ENCODE measurements around the gene NCS1.

NCS1 gene

DNA sequence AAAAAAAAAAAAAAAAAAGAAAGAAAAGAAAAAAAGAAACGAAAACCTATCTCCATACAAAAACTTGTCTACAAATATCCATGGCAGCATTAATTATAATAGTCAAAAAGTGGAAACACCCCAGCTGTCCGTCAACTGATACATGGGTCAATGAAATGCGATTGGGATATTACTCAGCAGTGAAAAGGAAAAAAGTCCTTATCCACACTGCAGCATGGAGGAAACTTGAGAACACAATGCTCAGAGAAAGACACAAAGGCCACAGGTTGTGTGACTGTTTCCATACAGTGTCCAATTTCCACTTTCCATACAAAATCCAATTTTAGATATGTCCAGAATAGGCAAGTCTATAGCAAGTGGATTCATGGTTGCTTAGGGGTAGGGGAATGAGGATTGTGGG, 24.3 kb upstream of the NCS1 start:
- DNase-seq (ENCODE audit: low spot score), result no peak

DNA sequence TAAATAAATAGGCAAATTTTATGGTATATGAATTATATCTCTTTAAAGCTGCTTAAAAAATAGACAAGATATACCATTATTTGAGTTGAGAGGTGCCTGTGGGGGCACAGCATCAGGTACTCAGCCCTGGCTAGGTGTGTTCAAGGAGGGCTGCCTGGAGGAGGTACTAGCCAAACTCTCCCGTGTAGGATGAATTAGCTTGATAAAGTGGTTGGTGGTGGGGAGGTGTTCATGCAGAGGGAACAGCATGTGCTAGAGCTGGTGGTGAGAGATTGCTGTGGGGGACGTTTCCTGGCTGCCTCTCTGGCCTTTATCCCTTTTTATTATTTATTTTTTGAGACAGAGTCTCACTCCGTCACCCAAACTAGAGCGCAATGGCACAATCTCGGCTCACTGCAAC, 23.2 kb upstream of the NCS1 start:
- no peak for DNase-seq (ENCODE audit: low spot score)

DNA sequence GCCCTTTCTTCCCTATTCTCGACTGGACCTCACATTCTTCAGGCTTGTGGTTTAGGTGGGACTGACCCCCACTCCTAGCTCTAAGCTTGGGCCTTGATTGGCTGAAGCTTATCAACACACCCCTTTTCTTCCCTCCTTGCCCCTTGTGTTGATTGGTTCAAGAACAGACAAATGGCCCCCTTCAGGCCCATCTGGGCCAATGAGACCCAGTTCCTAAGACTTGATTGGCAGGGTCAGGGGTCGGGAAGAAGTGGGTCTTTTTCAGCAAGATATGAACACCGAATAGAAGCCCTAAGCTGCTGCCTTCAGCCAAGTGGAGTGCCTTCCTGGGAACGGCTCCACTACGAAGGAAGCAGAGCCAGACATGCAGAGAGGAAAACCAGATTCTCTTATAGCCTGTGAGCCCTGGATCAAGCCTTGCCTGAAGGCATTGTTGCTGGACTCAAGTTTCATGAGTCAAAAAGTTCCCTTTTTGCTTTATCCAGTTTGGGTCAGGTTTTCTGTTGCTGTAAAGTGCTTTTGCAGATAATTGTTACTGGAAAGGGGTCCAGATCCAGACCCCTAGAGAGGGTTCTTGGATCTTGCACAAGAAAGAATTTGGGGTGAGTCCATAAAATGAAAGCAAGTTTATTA, 22.4 kb upstream of the NCS1 start:
- no peak for DNase-seq (ENCODE audit: low spot score)

DNA sequence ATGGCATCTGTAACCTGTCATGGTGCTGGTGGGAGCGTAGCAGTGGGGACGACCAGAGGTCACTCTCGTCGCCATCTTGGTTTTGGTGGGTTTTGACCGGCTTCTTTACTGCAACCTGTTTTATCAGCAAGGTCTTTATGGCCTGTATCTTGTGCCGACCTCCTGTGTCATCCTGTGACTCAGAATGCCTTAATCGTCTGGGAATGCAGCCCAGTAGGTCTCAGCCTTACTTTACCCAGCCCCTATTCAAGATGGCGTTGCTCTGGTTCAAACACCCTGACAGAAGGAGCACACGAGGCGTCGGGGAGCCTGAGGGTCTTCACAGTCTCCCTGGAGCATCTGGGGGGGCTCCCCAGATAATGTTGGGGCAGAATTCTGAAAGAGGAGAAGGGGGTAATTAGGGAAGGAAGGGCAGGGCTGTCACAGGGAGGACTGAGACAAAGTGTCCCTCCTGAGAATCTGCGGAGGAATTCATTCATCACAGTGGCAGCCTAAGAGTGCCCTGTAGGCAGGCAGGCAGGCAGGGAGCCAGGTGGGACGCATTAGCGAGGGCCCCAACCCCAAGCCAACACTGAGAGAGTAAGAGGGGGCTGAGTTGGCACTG, 21.3 kb upstream of the NCS1 start:
- no peak for DNase-seq (ENCODE audit: low spot score)

DNA sequence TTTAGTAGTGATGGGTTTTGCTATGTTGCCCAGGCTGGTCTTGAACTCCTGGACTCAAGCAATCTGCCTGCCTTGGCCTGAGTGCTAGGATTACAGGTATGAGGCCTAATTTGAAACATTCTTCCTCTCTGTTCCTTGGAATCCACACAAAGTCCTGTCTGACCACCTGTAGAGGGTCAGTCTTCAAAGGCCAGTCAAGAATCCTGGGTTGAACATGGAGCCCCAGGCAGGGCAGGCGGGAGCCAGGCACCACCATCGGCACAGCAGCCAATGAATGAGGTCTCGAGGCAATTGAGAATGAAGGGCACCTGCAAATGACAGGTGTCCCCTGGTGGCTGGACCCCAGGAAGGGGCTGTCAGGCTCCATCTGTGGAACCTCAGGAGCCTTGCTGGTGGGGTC, 17.4 kb upstream of the NCS1 start:
- DNase-seq (ENCODE audit: low spot score), result no peak

DNA sequence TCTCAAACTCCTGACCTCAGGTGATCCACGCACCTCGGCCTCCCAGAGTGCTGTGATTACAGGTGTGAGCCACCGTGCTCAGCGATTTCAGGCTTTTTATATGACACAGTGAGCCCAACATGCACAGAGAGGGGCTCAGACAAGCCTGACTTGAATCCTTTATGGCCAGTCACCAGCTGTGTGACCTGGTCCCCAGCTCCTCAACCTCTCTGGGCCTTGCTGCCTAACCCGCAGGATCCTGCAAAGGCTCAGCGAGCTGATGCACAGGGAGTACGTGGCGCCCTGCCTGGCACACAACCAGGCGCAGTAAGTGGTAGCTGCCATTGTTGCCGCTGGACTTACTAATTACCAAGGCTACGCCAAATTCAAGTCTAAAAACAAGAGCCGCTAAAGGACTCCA, 16.6 kb upstream of the NCS1 start:
- DNase-seq (ENCODE audit: low spot score), result no peak

DNA sequence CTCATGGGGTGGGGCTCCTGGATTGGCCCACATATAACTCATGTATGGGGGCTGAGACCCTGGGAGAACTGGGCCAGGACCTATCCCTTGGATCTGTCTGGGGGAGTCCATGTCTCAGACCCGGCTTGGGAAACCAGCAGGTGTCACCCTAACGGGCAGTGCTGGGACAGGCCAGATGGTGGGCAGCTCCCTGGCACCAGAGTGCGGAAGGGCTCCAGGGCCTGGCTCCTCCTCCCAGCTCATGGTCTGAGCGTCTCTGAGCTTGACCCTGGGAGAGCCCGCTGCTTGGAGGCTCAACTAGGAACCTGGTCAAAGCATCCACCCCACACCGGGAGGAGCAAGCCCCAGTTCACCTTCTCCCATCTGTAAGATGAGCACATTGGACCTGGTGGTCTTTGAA, 15.5 kb upstream of the NCS1 start:
- no peak for DNase-seq (ENCODE audit: low spot score)

DNA sequence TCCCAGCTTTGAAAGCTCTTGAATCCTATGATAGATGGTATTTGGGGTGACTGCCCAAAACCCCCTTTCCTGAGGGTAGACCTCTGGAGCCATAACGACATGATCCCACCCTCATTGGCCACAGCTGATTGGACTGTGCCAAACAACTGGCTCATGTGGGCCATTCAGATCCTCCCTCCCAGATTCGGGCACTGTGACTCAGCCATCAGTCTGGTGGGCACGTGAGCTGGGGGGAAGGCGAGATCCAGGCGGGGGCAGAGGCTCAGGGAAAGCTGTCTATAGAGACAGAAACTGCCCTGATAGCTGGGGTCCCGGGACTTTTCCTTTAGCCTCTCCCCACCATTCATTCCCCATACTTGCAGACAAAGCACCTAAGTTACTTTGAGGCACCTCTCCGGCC, 15.1 kb upstream of the NCS1 start:
- no peak for DNase-seq (ENCODE audit: low spot score)

DNA sequence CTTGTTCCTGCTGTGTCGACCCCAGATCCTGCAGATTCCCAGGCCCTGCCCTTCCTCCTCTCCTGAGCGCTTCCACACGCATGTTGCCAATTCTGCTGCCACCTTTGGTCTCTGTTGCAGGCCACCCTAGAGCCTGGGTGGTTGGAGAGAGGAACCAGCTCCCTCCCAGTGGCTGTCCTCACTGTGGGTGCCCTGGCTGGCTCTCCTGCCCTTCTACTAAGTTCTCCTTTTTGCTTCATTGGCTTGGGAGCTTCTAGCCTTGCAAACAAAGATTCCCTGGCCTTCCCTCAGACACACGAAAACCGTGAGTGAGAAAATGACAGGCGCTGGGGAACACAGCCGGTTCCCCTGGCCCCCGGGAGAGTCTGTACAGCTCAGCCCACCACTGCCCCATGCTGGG, 14.2 kb upstream of the NCS1 start:
- no peak for DNase-seq (ENCODE audit: low spot score)

DNA sequence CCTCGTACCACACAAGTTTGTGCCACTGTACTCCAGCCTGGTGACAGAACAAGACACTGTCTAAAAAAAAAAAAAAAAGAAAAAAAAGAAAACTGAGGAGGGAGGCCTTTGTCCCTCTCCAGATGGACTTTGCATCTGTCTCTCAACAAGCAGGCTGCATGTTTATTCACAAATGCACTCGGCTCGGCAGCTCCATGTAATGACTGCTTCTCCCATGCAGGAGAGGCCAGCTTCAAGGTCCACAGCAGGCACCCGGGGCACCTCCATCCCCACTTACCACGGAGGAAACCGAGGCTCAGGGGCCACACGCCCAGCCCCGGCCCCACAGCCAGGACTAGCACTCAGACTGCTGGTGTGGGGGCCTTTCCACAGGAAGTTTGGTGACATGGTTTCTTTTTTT, 13.1 kb upstream of the NCS1 start:
- no peak for DNase-seq (ENCODE audit: low spot score)

DNA sequence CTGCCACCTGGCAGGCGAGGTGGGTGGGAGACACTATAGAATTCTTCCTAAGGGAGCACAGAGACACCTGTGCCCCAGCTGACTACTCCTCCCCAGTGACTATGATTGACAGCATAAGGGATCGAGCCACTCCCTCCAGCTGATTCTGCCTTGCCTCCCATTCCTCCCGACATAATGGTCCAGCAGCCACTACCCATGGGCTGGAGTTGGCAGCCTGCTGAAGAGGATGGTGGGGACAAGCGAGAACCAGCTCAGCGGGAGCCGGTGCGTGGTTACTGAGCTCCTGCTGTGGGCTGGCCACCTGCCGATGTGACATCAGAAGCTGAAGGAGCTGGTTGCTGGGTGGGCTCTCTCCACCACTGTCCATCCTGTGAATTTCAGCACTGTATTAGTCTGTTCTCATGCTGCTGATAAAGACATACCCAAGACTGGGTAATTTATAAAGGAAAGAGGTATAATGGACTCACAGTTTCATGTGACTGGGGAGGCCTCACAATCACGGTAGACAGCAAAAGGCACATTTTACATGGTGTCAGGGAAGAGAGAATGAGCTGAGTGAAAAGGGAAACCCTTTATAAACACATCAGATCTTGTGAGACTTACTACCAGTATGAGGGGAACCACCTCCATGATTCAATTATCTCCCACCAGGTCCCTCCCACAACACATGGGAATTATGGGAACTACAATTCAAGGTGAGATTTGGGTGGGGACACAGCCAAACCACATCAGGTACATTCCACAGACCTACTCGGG, 12.1 kb upstream of the NCS1 start:
- no peak for DNase-seq (ENCODE audit: low spot score)

DNA sequence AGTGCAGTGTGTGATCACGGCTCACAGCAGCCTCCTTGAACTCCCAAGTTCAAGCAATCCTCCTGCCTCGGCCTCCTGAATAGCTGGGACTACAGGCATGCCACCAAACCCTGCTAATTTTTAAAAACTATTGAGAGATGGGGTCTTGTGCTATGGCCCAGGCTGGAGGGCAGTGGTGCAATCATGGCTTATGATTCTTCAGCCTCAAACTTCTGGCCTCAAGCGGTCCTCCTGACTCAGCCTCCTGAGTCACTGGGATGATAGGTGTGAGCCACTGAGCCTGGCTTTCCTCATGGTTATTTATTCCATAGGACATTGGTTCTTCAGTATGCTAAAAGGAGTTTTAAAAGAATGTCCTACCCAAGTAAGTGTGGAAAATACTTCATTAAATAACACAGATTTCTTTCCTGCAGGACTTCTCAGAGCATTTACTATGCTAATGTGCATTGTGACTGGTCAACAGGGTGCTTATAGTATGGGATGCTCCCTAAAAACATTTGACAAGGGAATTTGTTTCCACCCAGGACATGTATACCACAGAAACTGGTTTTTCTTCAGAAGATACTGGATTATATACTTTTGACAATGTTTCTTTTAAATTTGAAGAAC, 11.2 kb upstream of the NCS1 start:
- no peak for DNase-seq (ENCODE audit: low spot score)

DNA sequence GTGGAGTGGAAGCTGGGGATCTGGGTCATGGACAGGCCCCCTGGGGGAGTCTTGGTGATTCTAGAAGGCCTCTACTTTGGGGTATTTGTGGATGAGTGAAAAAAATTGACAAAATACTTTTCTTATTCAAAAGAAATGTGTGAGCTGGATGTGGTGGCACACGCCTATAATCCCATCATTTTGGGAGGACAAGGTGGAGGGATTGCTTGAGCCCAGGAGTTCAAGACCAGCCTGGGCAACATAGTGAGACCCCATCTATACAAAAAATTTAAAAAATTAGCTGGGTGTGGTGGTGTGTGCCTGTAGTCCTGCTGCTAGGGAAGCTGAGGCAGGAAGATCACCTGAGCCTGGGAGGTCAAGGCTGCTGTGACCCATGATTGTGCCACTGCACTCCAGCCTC, 6.6 kb upstream of the NCS1 start:
- DNase-seq (ENCODE audit: low spot score), result no peak

DNA sequence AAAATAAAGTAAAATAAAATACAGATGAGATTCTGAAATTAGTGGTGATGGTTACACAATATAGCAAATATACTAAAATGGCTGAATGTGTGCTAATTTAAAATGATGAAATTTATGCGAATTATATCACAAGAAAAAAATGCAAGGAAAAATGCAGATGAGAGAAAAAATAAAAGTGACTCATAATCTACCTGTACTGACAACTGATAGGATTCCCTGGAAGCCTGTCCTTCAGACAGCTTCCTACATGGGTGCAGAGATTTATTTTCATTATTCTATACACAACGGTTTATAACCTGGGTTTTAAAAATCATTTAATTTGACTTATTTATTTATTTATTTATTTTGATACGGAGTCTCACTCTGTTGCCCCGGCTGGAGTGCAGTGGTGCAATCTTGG, 5.8 kb upstream of the NCS1 start:
- no peak for DNase-seq (ENCODE audit: low spot score)

DNA sequence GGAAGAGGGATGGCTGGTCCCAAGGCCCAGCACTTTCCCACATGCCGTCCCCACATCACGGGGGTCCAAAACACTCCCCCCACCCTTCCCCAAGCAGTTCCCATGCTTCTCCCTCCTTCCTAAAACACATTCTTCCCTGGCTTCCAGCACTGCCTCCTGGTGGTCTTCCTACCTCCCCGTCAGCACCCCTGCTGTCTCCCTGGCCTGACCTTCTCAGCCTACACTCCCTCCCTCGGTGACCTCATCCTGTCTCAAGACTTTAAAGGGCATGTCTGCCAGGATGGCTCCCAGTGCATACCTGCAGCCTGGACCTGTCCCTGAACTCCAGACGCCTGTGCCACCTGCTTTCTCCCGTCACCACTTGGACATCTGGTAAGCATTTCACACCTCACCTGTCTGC, 4.3 kb upstream of the NCS1 start:
- no peak for DNase-seq (ENCODE audit: low spot score)

DNA sequence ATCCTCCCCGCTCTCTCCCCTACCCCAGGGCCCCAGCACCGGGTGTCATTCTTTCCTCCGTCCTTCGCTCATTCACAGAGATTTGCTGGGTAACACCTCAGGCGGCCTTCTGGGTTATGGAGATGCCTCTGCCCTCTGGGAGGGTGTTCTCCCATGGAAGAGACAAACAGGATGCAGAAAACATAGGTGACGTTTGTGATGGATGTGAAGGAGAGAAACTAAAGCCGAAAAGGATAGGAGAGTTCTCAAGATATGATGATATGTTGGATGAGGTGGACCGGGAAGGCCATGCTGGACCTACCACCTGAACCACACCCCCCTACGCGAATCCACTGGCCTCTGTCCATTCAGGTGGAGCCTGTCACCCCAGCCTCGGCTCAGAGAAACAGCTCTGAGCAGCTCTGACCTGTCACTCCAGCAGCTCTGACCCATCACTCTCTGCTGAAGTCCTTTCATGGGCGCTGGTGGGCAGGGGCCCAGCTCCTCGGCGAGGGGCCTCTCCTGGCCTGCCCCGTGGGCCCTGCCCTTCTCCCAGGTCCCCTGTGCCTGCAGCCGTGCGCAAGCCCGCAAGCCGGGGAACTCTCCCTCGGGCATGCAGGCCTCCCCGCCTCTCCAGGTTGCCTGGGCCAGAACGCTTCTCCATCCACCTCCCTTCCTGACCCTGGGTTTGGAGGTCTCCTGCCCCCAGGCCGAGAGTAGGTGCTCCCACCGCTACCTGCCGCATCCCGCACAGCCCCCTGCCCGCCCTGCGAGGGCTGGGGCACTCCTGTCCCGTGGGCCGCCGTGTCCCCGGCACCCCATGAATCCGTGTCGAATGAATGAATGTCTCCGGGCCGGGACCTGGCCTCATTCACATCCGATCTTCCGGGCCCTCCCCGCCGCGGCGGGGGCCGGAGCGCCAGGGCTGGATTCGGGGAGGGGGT, 717 bp upstream of the NCS1 start:
- no peak for DNase-seq (ENCODE audit: low spot score)

DNA sequence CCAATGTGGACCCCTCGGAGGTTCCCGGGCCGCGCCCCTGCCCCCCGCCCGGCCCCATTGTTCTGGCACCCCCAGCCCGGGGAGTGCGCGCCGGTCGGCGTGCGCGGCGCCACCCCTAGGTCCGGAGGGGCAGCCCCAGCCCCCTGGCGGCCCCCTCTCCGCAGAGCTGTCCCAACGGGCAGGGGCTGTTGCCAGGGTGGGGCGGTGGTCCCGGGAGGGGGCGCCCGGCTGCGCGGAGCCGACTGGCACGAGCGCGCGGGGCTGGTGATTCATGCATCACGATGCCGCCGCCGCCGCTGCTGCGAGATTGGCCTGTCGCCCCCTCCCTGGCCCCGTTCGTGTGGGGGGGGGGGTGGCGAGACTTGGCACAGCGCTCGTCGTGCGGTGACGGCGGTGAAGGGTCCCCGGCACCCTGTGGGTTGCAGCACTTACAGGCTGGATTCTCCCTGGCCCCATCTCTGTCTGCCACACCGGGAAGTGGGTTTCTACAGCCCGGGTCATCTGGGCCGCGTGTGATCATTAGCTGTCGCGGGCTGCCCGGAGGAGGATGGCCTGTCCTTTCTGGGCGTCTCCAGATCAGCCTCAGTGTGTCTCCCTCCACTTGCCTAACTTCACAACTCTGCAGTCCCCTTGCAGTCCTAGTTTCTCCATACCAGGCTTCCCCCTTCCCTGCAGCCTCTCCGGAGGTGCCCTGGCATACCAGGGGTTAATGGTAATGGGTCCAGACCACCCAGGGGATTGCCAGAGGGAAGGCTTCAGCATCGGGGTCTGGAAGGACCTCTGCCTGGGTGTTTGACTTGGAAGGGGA, 858 bp downstream of the NCS1 start:
- peak; percentile 78 for DNase-seq (ENCODE audit: low spot score)

DNA sequence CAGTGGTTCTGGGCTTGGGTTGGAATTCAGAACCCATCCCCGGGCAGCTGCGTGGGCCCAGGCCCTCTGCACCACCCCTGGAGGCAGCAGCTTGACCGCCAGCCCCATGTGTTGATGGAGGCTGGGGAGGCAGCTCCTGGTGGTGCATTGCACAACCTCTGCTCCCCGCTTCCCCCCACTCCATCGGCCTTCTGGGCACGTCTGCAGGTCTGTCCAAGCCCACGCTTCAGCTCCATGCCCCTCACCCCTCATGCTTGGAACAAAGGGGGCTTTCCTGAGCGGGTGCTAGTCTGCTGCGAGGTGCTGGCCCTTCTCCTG, 1.4 kb downstream of the NCS1 start:
- DNase-seq (ENCODE audit: low spot score), result no peak

DNA sequence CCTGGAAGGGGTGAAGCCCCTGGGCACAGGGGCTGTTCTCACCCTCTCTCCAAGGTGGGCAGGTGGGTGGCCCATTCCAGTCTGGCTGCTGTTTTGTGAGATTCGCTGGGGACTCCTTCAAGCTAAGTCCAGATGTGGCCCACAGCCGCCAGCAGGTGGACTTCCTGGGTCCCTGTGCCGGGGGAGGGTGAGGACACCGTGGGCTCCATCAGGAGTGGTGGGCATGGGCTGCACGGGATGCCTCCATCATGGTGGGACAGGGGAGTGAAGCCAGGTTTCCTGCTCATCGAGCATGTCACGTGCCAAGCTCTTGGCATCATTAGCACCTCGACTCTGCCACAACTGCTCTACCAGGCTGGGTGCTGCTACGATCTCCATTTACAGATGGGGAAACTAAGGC, 1.8 kb downstream of the NCS1 start:
- no peak for DNase-seq (ENCODE audit: low spot score)

DNA sequence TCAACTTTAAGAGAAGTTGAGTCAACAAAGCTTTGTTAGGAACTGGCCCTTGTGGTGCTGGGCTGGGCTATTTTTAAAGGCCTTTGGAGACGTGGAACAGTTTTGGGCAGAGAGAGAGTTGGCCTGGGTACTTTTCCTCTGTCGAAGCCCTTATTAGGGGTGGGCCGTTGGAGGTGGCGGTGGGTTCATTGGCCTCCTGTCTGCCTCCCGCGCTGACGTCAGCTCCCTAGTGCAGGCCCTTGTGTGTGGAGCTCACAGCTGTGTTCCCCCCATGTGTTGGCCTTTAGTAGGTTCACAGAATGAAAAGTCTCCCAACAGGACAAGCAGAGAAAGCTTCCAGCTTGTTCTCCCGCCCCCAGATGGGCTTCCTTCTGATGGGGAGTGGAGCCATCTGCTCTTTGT, 2.7 kb downstream of the NCS1 start:
- DNase-seq (ENCODE audit: low spot score), result no peak

DNA sequence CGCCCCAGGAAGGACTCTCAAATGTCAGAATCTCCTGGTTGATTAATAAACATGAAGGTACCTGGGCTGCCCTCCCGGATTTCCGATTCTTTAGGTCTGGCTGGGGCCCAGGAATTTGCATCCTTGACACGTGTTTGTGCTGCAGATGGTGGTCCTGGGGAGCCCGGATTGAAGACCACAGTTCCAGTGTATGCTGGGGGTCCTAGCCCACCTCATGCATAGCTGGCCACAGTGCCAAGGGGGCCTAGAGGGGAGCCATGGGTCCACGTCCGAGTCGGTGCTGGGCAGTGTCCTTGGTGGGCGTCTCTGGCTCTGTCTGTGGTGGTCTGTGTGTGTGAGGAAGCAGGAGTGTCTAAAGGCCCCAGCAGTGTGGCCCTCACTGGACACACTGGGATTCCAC, 3.2 kb downstream of the NCS1 start:
- DNase-seq (ENCODE audit: low spot score), result no peak

DNA sequence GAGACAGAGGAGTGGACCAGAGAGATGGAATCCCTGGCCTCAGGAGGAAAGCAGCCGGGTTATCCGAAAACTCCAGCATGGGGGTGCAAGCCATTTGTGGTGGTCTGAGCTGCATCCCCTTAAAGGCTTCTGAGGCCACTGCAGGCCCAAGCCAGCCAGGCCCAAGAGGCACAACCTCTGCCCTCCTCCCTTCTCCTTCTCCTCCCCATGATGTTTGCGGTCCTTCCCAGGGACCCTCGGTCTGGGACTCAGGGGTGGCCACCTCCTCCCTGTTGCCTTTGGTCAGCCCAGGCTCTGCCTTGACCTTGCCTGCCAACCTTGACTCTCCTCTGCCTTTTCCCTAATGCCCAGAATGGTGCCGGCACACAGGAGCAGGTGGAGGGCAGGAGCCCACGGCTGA, 4.6 kb downstream of the NCS1 start:
- no peak for DNase-seq (ENCODE audit: low spot score)

Measured in D341Med (cell line).